Left lung (tissue), 10 donors: ENCODE data around the gene TMEM74B. TPM values are rescaled to one million over a fixed set of nuclear protein-coding genes. Genes with fewer than 3 reads are reported as not detected.

Experiments
- ATAC-seq: fragments of 200-7000 bp; cut with Tn5 transposase; one replicate; pipeline ENCODE4 v1.9.1; 2020; ENCODE audit warnings: moderate library complexity
- DNase-seq, 4 donors: peaks; one replicate each; pipeline ENCODE4 v3.0.0-alpha.2; 2013 to 2020
- H3K27ac ChIP-seq, 2 donors: fragments of 200-600 bp; sonication (generic) in 1 of 2; one replicate each; pipeline versions ENCODE4 v1.5.0 to v1.8.0; 2020 to 2021
- H3K27me3 ChIP-seq, 2 donors: fragments of 200-600 bp; sonication (generic) in 1 of 2; one replicate each; pipeline versions ENCODE4 v1.5.0 to v1.8.0; 2020 to 2021
- H3K36me3 ChIP-seq, 2 donors: fragments of 200-600 bp; sonication (generic) in 1 of 2; one replicate each; pipeline versions ENCODE4 v1.5.0 to v1.8.0; 2020 to 2021
- H3K4me1 ChIP-seq, 2 donors: fragments of 200-600 bp; one replicate each; pipeline ENCODE4 v1.8.0; 2021
- H3K4me3 ChIP-seq, 2 donors: fragments of 200-600 bp; sonication (generic) in 1 of 2; one replicate each; pipeline versions ENCODE4 v1.5.0 to v1.8.0; 2020 to 2021; ENCODE audit warnings: mild to moderate bottlenecking in 1 of 2
- H3K9me3 ChIP-seq, 2 donors: fragments of 200-600 bp; sonication (generic) in 1 of 2; one replicate each; pipeline versions ENCODE4 v1.5.0 to v1.8.0; 2020 to 2021
- intact Hi-C, 2 donors: fragments of 100-400 bp; cut with DNase I; formaldehyde crosslinking; loops; one replicate each; pipeline versions ENCODE4 v1.11.2 to v1.14.2; 2022
- polyA plus RNA-seq, 6 donors: library from polyadenylated mRNA; unstranded; fragments of 120-200 nt; gene quantifications; one replicate each; pipeline ENCODE4 v1.2.1, GENCODE V29; 2013; ENCODE audit not compliant: insufficient read length in 6 of 6
- total RNA-seq, 2 donors: library from RNA; stranded (reverse); fragmentation: NEBNext Ultra II Directional; extraction: Animal tissue kit (Norgen Biotek cat#: 25700); gene quantifications; one replicate each; pipeline ENCODE4 v1.2.1, GENCODE V29; 2021
- TF ChIP-seq, protein P1 (sequence below), 2 donors: fragments of 200-600 bp; sonication (generic) in 1 of 2; IDR thresholded peaks; one replicate each; pipeline versions ENCODE4 v1.5.0 to v1.8.0; 2021; ENCODE audit warnings: antibody characterized with exemption in 2 of 2
- donor health status: DM: no; HTN: yes; CAD: no.
- donor health status: DM: no; HTN: no; CAD: no.

TMEM74B gene
- total and polyA plus RNA-seq, 8 donors, result 4.0 to 16.3 (median 13.0) TPM

DNA sequence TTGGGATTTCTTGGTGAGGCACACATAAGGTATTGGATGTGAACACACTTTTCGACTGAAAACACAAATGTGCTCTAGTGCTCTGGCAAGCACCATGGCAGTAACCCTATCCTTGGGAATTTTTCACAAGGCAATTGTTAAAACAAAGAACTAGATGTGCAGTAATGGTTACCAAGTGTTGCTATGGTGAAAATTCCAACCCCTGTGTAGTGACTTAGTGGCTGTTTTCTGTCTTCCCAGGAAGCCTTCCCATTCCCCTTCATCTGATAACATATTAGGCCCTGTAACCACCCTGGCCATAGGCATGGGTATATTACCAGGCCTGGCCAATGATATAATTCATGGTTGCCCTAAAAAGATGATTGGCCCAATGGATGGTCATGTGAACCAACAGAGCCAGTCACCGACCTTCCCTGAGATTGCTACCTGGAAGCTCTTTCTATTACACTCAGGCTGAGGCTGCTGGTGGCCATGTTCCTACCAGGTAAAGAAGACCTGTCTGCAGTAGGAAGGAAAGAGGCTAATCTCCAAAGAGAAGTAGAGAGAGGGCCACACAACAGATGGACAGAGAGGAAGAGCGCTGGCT is 22.6 kb upstream of the TMEM74B start:
- Histone ChIP-seq H3K4me1 (no peaks in the 10 kb centered on the region), H3K27me3 (no peaks in the 10 kb centered on the region), H3K4me3 (no peak overlapping the region), H3K36me3 (no peaks in the 10 kb centered on the region), H3K9me3 (no peaks in the 10 kb centered on the region), H3K27ac (no peak overlapping the region)
- intact Hi-C loops, result no loop called here
- TF ChIP-seq, protein P1, sequence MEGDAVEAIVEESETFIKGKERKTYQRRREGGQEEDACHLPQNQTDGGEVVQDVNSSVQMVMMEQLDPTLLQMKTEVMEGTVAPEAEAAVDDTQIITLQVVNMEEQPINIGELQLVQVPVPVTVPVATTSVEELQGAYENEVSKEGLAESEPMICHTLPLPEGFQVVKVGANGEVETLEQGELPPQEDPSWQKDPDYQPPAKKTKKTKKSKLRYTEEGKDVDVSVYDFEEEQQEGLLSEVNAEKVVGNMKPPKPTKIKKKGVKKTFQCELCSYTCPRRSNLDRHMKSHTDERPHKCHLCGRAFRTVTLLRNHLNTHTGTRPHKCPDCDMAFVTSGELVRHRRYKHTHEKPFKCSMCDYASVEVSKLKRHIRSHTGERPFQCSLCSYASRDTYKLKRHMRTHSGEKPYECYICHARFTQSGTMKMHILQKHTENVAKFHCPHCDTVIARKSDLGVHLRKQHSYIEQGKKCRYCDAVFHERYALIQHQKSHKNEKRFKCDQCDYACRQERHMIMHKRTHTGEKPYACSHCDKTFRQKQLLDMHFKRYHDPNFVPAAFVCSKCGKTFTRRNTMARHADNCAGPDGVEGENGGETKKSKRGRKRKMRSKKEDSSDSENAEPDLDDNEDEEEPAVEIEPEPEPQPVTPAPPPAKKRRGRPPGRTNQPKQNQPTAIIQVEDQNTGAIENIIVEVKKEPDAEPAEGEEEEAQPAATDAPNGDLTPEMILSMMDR (IDR thresholded peaks at IDR 0.05), result no peak
- DNase-seq (no peak), ATAC-seq (no peak)

DNA sequence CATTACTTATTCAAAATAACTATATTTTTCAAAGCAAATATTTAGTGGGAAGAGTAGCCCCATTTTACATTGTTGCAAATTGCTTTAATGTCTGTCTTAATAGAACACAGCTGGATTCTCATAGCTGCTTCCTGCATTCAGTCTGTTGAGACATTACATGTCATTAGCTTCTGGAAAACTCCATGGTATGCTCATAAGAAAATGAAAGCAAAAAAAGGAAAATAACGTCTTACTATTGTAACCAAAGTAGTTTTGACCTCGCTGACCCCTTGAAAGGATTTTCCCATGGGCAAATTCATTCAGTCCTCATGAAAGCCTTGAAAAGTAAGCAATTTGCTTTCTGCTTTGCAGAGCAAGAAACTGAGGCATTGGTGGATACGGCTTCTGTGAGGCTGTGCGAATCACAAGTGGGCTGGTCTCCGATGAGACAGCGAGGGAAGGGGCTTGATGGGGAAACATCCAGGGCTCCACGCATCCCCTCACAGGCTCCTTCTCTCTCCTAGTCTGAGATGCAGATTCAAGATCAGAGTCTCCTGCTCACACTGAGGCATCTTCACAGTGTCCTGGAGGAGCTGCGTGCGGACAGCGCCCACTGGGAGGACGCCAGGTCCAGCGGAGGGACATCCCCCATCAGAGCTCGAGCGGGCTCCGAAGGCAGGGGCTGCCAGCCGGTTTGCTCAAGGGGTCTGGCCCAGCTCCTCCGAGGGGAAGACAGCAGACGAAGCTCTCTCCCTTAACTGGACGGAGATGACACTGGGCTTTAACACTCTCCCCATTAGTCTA is 21.8 kb upstream of the TMEM74B start:
- intact Hi-C loops, result no loop called here
- Histone ChIP-seq H3K4me1 (no peaks in the 10 kb centered on the region), H3K27me3 (no peaks in the 10 kb centered on the region), H3K9me3 (no peaks in the 10 kb centered on the region), H3K4me3 (no peak overlapping the region), H3K27ac (no peak overlapping the region), H3K36me3 (no peaks in the 10 kb centered on the region)
- DNase-seq, result no peak
- ATAC-seq, result peak; percentile 18
- TF ChIP-seq, protein P1 (IDR thresholded peaks at IDR 0.05), result no peak

DNA sequence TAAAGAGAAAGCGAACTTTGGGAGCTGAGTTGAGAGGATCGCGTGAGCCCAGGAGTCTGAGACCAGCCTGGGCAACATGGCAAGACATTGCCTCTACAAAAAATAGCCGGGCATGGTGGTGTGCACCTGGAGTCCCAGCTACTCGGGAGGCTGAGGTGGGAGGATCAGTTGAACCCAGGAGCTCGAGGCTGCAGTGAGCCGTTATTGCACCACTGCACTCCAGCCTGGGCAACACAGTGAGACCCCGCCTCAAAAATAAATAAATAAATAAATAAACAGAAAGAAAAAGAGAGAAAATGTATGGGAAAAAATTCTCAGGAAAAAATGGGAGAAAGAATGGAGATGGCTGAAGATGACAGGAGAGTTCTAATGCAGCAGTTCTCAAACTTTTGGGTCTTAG is 21.0 kb upstream of the TMEM74B start:
- intact Hi-C loops, result no loop called here
- Histone ChIP-seq H3K4me3 (no peak overlapping the region), H3K27ac (no peak overlapping the region), H3K4me1 (no peaks in the 10 kb centered on the region), H3K9me3 (no peaks in the 10 kb centered on the region), H3K36me3 (no peaks in the 10 kb centered on the region), H3K27me3 (no peaks in the 10 kb centered on the region)
- TF ChIP-seq, protein P1 (IDR thresholded peaks at IDR 0.05), result no peak
- DNase-seq (no peak), ATAC-seq (no peak)

DNA sequence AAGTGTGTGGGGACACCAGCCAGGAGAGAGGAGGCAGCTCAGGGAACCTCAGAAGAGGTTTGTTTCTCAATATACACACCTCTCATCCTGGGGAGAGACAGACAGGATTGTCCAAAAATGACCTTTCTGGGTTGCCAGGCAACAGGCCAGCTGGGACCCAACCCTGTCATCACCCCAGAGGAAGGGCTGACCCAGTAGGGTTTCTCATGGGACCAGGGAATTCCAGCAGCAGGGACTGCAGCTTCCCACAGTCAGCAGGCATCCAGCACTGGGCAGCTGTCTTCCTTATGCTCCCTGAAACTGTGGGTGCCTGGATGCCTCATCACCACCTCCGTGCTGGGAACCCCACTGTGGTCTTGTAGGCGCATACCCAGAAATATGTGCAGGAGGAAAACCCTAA is 19.8 kb upstream of the TMEM74B start:
- Histone ChIP-seq H3K27me3 (no peaks in the 10 kb centered on the region), H3K27ac (peak overlapping the region in 1 of 2 donors; percentile 26), H3K4me3 (no peak overlapping the region), H3K9me3 (no peaks in the 10 kb centered on the region), H3K36me3 (no peaks in the 10 kb centered on the region), H3K4me1 (no peaks in the 10 kb centered on the region)
- ATAC-seq (no peak), DNase-seq (no peak)
- TF ChIP-seq, protein P1 (IDR thresholded peaks at IDR 0.05), result no peak
- intact Hi-C loops, result no loop called here

DNA sequence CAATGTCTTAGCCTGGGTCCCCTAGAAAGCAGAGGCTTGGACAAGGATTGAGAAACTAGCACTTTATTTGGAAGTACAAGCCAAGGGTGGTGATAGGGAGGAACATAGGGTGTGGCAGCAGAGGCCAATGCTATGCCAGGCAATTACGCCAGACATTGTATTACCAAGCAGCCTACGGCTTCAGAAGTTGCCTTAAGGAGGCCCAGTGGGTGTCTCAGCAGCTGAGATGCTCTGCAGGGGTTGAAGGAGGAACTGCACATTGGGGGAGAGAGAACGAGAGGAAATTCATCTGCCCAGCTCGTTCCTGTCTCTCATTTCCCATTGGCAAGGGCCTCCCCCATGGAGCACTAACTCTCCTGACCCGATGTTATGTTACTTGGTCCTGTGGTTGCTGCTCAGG is 19.3 kb upstream of the TMEM74B start:
- no peaks in the 10 kb centered on the region for H3K4me1 ChIP-seq
- intact Hi-C loops, result no loop called here
- TF ChIP-seq, protein P1 (IDR thresholded peaks at IDR 0.05), result no peak
- H3K9me3 ChIP-seq, result no peaks in the 10 kb centered on the region
- H3K36me3 ChIP-seq, result no peaks in the 10 kb centered on the region
- no peak overlapping the region for H3K4me3 ChIP-seq
- DNase-seq, result no peak
- peak; percentile 40 for ATAC-seq
- no peaks in the 10 kb centered on the region for H3K27me3 ChIP-seq
- peak overlapping the region; percentile 20 to 26 for H3K27ac ChIP-seq
